Loucy (cell line): ENCODE results near the gene RGR.

Experiments
- H2AFZ ChIP-seq: fragments of 200-600 bp; sonication (generic); 2 replicates; pipeline ENCODE4 v1.6.0; 2016; ENCODE audit warnings: antibody characterized with exemption, mild to moderate bottlenecking, low read length, moderate library complexity
- H3F3A ChIP-seq: fragments of 200-600 bp; 2 replicates; pipeline ENCODE4 v1.6.0; 2016; ENCODE audit warnings: antibody characterized with exemption, low read depth, mild to moderate bottlenecking
- H3K27me3 ChIP-seq: fragments of 200-600 bp; sonication (generic); 2 replicates; pipeline ENCODE4 v1.6.1; 2014; ENCODE audit warnings: low read length, mild to moderate bottlenecking; ENCODE audit not compliant: insufficient read depth, poor library complexity, severe bottlenecking
- H3K36me3 ChIP-seq: fragments of 200-600 bp; sonication (generic); 2 replicates; pipeline ENCODE4 v1.6.1; 2016; ENCODE audit warnings: low read length; ENCODE audit not compliant: insufficient read depth
- H3K4me1 ChIP-seq: fragments of 200-600 bp; sonication (generic); 2 replicates; pipeline ENCODE4 v1.5.1; 2014; ENCODE audit warnings: low read length, mild to moderate bottlenecking; ENCODE audit not compliant: insufficient read depth, poor library complexity, severe bottlenecking
- H3K4me2 ChIP-seq: fragments of 200-600 bp; sonication (generic); 2 replicates; pipeline ENCODE4 v1.6.0; 2014; ENCODE audit warnings: antibody characterized with exemption, low read length, low read depth, mild to moderate bottlenecking; ENCODE audit not compliant: poor library complexity, severe bottlenecking
- H3K4me3 ChIP-seq: fragments of 200-600 bp; sonication (generic); 2 replicates; pipeline ENCODE4 v1.5.1; 2014; ENCODE audit warnings: low read length, mild to moderate bottlenecking, mixed read lengths; ENCODE audit not compliant: poor library complexity, severe bottlenecking
- H3K79me2 ChIP-seq: fragments of 200-600 bp; sonication (generic); 2 replicates; pipeline ENCODE4 v1.6.1; 2014; ENCODE audit warnings: low read length; ENCODE audit not compliant: insufficient read depth
- H3K9ac ChIP-seq: fragments of 200-600 bp; sonication (generic); 2 replicates; pipeline ENCODE4 v1.6.0; 2014; ENCODE audit warnings: mild to moderate bottlenecking, low read depth, low read length, moderate library complexity; ENCODE audit not compliant: poor library complexity, severe bottlenecking
- H3K9me2 ChIP-seq: fragments of 200-600 bp; sonication (generic); replicated peaks from 2 replicates; pipeline ENCODE4 v1.6.1; 2016; ENCODE audit warnings: low read depth, low read length, mixed read lengths
- H3K9me3 ChIP-seq: fragments of 200-600 bp; sonication (generic); 2 replicates; pipeline ENCODE4 v1.6.1; 2014; ENCODE audit warnings: mild to moderate bottlenecking, antibody characterized with exemption, low read length, low read depth; ENCODE audit not compliant: insufficient read depth
- H4K20me1 ChIP-seq: fragments of 200-600 bp; sonication (generic); 2 replicates; pipeline ENCODE4 v1.6.0; 2014; ENCODE audit warnings: antibody characterized with exemption, low read length, mild to moderate bottlenecking; ENCODE audit not compliant: insufficient read depth, poor library complexity, severe bottlenecking
- EZH2phosphoT487 ChIP-seq: fragments of 200-600 bp; IDR thresholded peaks from 2 replicates; pipeline ENCODE4 v1.6.1; 2018; ENCODE audit warnings: antibody characterized with exemption, mild to moderate bottlenecking, moderate library complexity, borderline replicate concordance
- TF ChIP-seq, protein P1 (sequence below): fragments of 200-600 bp; sonication (generic); conservative IDR thresholded peaks from 2 replicates; pipeline ENCODE4 v1.5.1; 2014; ENCODE audit warnings: mild to moderate bottlenecking, antibody characterized with exemption, low read length

Gene RGR

DNA sequence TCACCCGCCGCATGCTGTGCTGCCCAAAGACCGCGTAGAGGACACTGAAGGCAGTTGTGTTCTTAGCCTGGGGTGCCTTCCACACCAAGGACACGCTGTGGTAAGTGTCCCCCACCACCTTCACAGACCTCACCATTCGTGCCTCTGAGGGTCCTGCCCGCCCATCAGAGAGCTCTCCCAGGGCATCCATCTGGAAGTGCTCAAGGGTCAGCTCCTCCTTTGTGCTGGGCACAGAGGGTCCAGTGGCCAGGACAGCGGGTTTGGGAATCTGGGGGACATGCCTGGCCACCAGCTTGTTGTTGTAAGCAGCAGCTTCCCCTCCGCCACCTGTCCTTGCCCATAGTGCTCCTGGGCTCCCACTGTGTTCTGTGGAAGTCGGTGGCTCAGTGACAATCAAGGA lies 12.5 kb upstream of the RGR start:
- no peaks in the 10 kb centered on the region for H3F3A ChIP-seq
- no peak overlapping the region for H3K4me3 ChIP-seq
- no peak for TF ChIP-seq EZH2phosphoT487
- TF ChIP-seq, protein P1, sequence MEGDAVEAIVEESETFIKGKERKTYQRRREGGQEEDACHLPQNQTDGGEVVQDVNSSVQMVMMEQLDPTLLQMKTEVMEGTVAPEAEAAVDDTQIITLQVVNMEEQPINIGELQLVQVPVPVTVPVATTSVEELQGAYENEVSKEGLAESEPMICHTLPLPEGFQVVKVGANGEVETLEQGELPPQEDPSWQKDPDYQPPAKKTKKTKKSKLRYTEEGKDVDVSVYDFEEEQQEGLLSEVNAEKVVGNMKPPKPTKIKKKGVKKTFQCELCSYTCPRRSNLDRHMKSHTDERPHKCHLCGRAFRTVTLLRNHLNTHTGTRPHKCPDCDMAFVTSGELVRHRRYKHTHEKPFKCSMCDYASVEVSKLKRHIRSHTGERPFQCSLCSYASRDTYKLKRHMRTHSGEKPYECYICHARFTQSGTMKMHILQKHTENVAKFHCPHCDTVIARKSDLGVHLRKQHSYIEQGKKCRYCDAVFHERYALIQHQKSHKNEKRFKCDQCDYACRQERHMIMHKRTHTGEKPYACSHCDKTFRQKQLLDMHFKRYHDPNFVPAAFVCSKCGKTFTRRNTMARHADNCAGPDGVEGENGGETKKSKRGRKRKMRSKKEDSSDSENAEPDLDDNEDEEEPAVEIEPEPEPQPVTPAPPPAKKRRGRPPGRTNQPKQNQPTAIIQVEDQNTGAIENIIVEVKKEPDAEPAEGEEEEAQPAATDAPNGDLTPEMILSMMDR: no peak
- H3K9me3 ChIP-seq: no peaks in the 10 kb centered on the region
- H3K9ac ChIP-seq: no peak overlapping the region
- no peaks in the 10 kb centered on the region for H3K36me3 ChIP-seq
- H3K4me1 ChIP-seq: no peaks in the 10 kb centered on the region
- H3K27me3 ChIP-seq: no peaks in the 10 kb centered on the region
- H3K79me2 ChIP-seq: no peaks in the 10 kb centered on the region
- no peaks in the 10 kb centered on the region for H4K20me1 ChIP-seq
- no peak overlapping the region for H3K4me2 ChIP-seq
- H2AFZ ChIP-seq: no peak overlapping the region
- no peaks in the 10 kb centered on the region for H3K9me2 ChIP-seq

DNA sequence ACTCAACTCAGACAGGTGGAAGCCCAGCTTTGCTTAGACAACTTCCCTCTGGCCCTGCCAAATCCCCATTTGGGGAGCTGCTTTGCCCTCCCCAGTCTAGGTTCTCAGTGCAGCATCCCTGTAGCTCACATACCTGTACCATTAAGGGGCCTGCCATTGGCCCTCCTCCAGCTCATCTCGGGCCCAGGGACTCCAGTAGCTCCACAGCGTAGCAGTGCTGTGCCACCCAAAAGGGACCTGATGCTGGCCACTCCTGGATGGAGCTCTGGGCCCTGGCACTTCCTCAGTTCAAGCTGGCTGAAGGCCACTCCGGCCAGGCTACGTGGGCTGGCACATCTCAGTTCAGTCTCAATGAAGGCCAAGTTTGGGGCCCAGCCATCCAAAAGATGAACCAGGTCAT lies 10.9 kb upstream of the RGR start:
- H3K79me2 ChIP-seq: no peaks in the 10 kb centered on the region
- no peaks in the 10 kb centered on the region for H3K9me3 ChIP-seq

DNA sequence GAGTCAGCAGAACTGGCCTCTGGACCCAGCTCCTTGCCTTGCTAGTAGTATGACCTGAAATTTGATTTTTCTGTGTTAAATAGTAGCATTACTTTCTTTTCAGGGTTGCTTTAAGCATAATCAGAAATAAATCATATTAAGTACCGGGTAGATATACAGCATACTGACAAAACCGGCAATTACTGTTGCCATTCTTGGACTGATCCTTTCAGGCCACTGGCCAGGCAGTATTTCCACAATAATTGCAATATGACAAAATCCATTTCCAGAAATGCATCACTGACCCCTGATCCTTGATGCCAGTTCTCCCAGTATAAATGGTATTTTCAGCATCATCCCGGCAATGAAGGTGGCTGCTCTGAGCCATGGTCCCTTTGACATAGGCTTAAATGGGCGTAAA lies 10.4 kb upstream of the RGR start:
- H3K4me2 ChIP-seq: no peak overlapping the region
- no peak overlapping the region for H2AFZ ChIP-seq
- H3K36me3 ChIP-seq: no peaks in the 10 kb centered on the region
- no peaks in the 10 kb centered on the region for H3K27me3 ChIP-seq
- H3K4me1 ChIP-seq: no peaks in the 10 kb centered on the region
- no peaks in the 10 kb centered on the region; the same call in 1 of the 2 replicates for H3K9me3 ChIP-seq
- H3F3A ChIP-seq: no peaks in the 10 kb centered on the region
- H3K9me2 ChIP-seq: no peaks in the 10 kb centered on the region
- H3K4me3 ChIP-seq: no peak overlapping the region
- TF ChIP-seq EZH2phosphoT487: no peak
- TF ChIP-seq, protein P1: no peak
- H3K9ac ChIP-seq: no peak overlapping the region
- H4K20me1 ChIP-seq: no peaks in the 10 kb centered on the region
- no peaks in the 10 kb centered on the region for H3K79me2 ChIP-seq

More for the DNA sequence above, 10.9 kb upstream of the RGR start:
- Histone ChIP-seq H3K4me3 (no peak overlapping the region), H2AFZ (no peak overlapping the region), H3F3A (no peaks in the 10 kb centered on the region), H3K4me2 (no peak overlapping the region), H3K36me3 (no peaks in the 10 kb centered on the region), H4K20me1 (no peaks in the 10 kb centered on the region), H3K9ac (no peak overlapping the region), H3K27me3 (no peaks in the 10 kb centered on the region), H3K9me2 (no peaks in the 10 kb centered on the region), H3K4me1 (no peaks in the 10 kb centered on the region)
- TF ChIP-seq, protein P1: no peak
- no peak for TF ChIP-seq EZH2phosphoT487
